Measurements from ENCODE around the gene C19orf18. TPM values are rescaled to one million over a fixed set of nuclear protein-coding genes. Genes with fewer than 3 reads are reported as not detected.
A peak's percentile ranks its signal among the peaks of the same experiment; 100 is the strongest.
"Not testable (repeated sequence)": the region's sequence is repeated elsewhere in the genome, so short reads cannot be mapped to it uniquely, and the experiment has no call there.

C19orf18 gene
- total RNA-seq, 1 donor from 2014 or later = 0.82 TPM

- no peak for DNase-seq (ENCODE audit: low spot score in 2 of 2)
- no peak for FAIRE-seq
These were observed 25.0 kb downstream of the C19orf18 start for GRCh38 chr19:57949296-57949695.

GRCh38 chr19:57947419-57948134 is 26.8 kb downstream of the C19orf18 start, which contains the start of gene ZNF256:
Gene ZNF256 (minus strand): TSS chr19:57947706. CDS start chr19:57947474, 232 bp downstream.
- DNase-seq (ENCODE audit: low spot score in 2 of 2) (peak; percentile 91 to 96), FAIRE-seq (no peak)

GRCh38 chr19:57947088-57947418 is 27.3 kb downstream of the C19orf18 start:
- DNase-seq (ENCODE audit: low spot score in 2 of 2) (no peak), FAIRE-seq (no peak)

GRCh38 chr19:57946316-57946715 is 28.0 kb downstream of the C19orf18 start:
- FAIRE-seq (no peak), DNase-seq (ENCODE audit: low spot score in 2 of 2) (no peak)

GRCh38 chr19:57941593-57941992 is 32.7 kb downstream of the C19orf18 start:
- FAIRE-seq (no peak), DNase-seq (ENCODE audit: low spot score in 2 of 2) (no peak)

GRCh38 chr19:57935731-57936130 is 38.6 kb downstream of the C19orf18 start:
- no peak for FAIRE-seq

GRCh38 chr19:57934820-57935665 is 39.3 kb downstream of the C19orf18 start, which contains the start of gene ZNF418:
Gene ZNF418 (minus strand): TSS chr19:57935402. CDS start chr19:57933822, 1,580 bp downstream.
- DNase-seq (ENCODE audit: low spot score in 2 of 2) = peak; percentile 59 to 72
- no peak for FAIRE-seq

More at GRCh38 chr19:57935731-57936130, 38.6 kb downstream of the C19orf18 start:
- DNase-seq (ENCODE audit: low spot score in 2 of 2) = no peak

- no peak for FAIRE-seq
- DNase-seq (ENCODE audit: low spot score in 2 of 2) = no peak
These were observed 46.7 kb downstream of the C19orf18 start for GRCh38 chr19:57927587-57927986.

- peak; percentile 69 to 89 for DNase-seq (ENCODE audit: low spot score in 2 of 2)
- FAIRE-seq = not testable (repeated sequence)
These were observed 58.0 kb downstream of the C19orf18 start, which contains the start of gene ZNF417 for GRCh38 chr19:57916168-57916995. Gene ZNF417 (minus strand): TSS chr19:57916592. CDS start chr19:57916411, 181 bp downstream.

- DNase-seq (ENCODE audit: low spot score in 2 of 2) = no peak
- no peak for FAIRE-seq
These were observed 59.8 kb downstream of the C19orf18 start for GRCh38 chr19:57914531-57914930.

Other genes starting within 250 kb of the C19orf18 start
- gene ZNF671, start 246.9 kb downstream of the C19orf18 start, total RNA-seq = 33.4 TPM
- gene ZNF776, start 227.7 kb downstream of the C19orf18 start, total RNA-seq = 53.4 TPM
- 61.1 TPM for gene ZNF586, start 204.9 kb downstream of the C19orf18 start, total RNA-seq
- gene ZNF552, start 159.6 kb downstream of the C19orf18 start, total RNA-seq = 9.0 TPM
- 20.8 TPM for gene ZNF587B, start 144.2 kb downstream of the C19orf18 start, total RNA-seq
- gene ZNF587, start 124.7 kb downstream of the C19orf18 start, total RNA-seq = 24.9 TPM
- 25.7 TPM for gene ZNF814, start 85.5 kb downstream of the C19orf18 start, total RNA-seq
- 31.0 TPM for gene ZNF417, start 57.9 kb downstream of the C19orf18 start, total RNA-seq
- 53.4 TPM for gene ZNF418, start 39.1 kb downstream of the C19orf18 start, total RNA-seq
- gene ZNF256, start 26.8 kb downstream of the C19orf18 start, total RNA-seq = 19.6 TPM
- 65.6 TPM for gene ZNF606, start 28.3 kb upstream of the C19orf18 start, total RNA-seq
- gene ZSCAN1, start 59.5 kb upstream of the C19orf18 start, total RNA-seq = 0.82 TPM
- gene ZNF135, start 84.7 kb upstream of the C19orf18 start, total RNA-seq = 11.8 TPM
- gene ZSCAN18, start 123.7 kb upstream of the C19orf18 start, total RNA-seq = 95.0 TPM
- gene ZNF329, start 176.3 kb upstream of the C19orf18 start, total RNA-seq = 42.4 TPM
- gene ZNF274, start 208.5 kb upstream of the C19orf18 start, total RNA-seq = 23.2 TPM